Measurements from ENCODE around the gene SCAI. TPM values are rescaled to one million over a fixed set of nuclear protein-coding genes. Genes with fewer than 3 reads are reported as not detected.

The SCAI gene
- total and polyA plus RNA-seq, 9 of the 15 experiments (the other 6 are each of a cell fraction or from before 2014, with no cell fraction given): 0.70 to 12.4 (median 4.2) TPM

DNA sequence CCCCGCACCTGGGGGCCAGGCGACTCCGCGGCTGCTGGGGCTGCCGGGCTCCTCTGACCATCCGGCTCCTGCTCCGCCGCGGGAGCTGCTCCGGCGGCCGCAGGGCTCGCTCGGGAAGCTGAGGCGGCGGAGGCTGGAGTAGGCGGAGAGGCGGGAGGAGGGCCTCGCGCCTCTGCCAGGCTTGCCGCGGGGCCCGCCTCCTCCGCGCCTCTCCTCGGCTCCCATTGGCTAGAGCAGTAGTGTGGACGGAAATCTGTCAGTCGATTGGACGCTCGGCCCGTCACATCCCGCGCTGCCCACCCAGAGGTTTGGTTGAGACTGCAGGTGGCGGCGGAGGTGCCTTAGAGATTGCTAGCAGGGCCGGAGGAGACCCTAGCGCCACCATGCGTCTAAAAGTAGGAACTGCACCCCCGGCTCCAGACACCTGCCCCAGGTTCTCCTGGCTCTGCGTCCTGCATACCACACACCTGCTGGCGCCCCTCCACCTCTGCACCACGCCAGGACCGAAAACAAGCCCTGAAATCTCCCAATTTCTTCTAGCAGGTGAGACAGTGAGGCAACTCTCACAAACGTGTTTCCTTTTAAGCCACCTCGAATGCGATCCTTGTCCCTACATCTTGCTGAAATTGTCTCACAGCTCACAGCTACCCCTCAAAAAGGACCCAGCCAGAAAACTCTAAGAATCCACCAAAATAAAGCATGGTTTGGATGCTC lies at the start of gene SCAI (continued):
- TF ChIP-seq BHLHE40 (IDR thresholded peaks at IDR 0.05; ENCODE audit: low read length): peak; percentile 20; the same call in 1 of the 2 replicates
- peak; percentile 92 for TF ChIP-seq SP2 (IDR thresholded peaks at IDR 0.05; ENCODE audit: extremely low read depth, low read depth, low read length, poor library complexity, severe bottlenecking)
- peak; percentile 50; the same call in 1 of the 2 replicates for TF ChIP-seq JUN (IDR thresholded peaks at IDR 0.05; ENCODE audit: borderline replicate concordance, low read depth, low read length)
- TF ChIP-seq JUN (CRISPR knock-in tag; IDR thresholded peaks at IDR 0.05; ENCODE audit: borderline replicate concordance): no peak
- peak; percentile 39; the same call in 1 of the 2 replicates for TF ChIP-seq TOE1 (IDR thresholded peaks at IDR 0.05; ENCODE audit: borderline replicate concordance)
- no peak for TF ChIP-seq TOE1 (CRISPR knock-in tag; IDR thresholded peaks at IDR 0.05; ENCODE audit: borderline replicate concordance, low read depth)
- 0 out of 2 replicates have a peak, but pooled peaks have one; percentile 53 for TF ChIP-seq ERF (CRISPR knock-in tag; IDR thresholded peaks at IDR 0.05)
- TF ChIP-seq RAD21 (CRISPR knock-in tag; conservative IDR thresholded peaks at IDR 0.05 in 1 of 2, IDR thresholded peaks at IDR 0.05 in 1 of 2): peak; percentile 90 to 93
- TF ChIP-seq ZKSCAN1 (IDR thresholded peaks at IDR 0.05; ENCODE audit: low read depth, low read length): no peak
- TF ChIP-seq FOXP1 (CRISPR knock-in tag; IDR thresholded peaks at IDR 0.05): 0 out of 2 replicates have a peak, but pooled peaks have one; percentile 39
- peak; percentile 60 for TF ChIP-seq SMAD4 (CRISPR knock-in tag; conservative IDR thresholded peaks at IDR 0.05)
- peak; percentile 52; the same call in 1 of the 2 replicates for TF ChIP-seq PHF8 (IDR thresholded peaks at IDR 0.05; ENCODE audit: borderline replicate concordance, low read length)
- peak; percentile 70 for TF ChIP-seq POLR2AphosphoS5 (IDR thresholded peaks at IDR 0.05; ENCODE audit: control insufficient read depth, insufficient read depth, low read depth, low read length)
- peak; percentile 43 for TF ChIP-seq TAF1 (IDR thresholded peaks at IDR 0.05; ENCODE audit: control insufficient read depth, extremely low read depth, insufficient read depth, low read length, severe bottlenecking)
- peak; percentile 18; the same call in 1 of the 2 replicates for TF ChIP-seq BMI1 (IDR thresholded peaks at IDR 0.05; ENCODE audit: low read length)
- no peak for TF ChIP-seq ZNF551 (CRISPR knock-in tag; IDR thresholded peaks at IDR 0.05)
- peak; percentile 26 for TF ChIP-seq PHF20 (IDR thresholded peaks at IDR 0.05; ENCODE audit: partially characterized antibody)
- TF ChIP-seq ZKSCAN8 (CRISPR knock-in tag; IDR thresholded peaks at IDR 0.05): no peak
- no peak for TF ChIP-seq ETS2 (tag; IDR thresholded peaks at IDR 0.05; ENCODE audit: borderline replicate concordance, poor library complexity, severe bottlenecking)
- peak; percentile 81 for TF ChIP-seq CC2D1A (IDR thresholded peaks at IDR 0.05)
- TF ChIP-seq SOX6 (IDR thresholded peaks at IDR 0.05): peak; percentile 52
- no peak for TF ChIP-seq ZNF583 (CRISPR knock-in tag; IDR thresholded peaks at IDR 0.05)
- TF ChIP-seq, protein P1, sequence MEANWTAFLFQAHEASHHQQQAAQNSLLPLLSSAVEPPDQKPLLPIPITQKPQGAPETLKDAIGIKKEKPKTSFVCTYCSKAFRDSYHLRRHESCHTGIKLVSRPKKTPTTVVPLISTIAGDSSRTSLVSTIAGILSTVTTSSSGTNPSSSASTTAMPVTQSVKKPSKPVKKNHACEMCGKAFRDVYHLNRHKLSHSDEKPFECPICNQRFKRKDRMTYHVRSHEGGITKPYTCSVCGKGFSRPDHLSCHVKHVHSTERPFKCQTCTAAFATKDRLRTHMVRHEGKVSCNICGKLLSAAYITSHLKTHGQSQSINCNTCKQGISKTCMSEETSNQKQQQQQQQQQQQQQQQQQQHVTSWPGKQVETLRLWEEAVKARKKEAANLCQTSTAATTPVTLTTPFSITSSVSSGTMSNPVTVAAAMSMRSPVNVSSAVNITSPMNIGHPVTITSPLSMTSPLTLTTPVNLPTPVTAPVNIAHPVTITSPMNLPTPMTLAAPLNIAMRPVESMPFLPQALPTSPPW (CRISPR knock-in tag; IDR thresholded peaks at IDR 0.05): peak; percentile 73
- peak; percentile 42 for TF ChIP-seq POU5F1 (IDR thresholded peaks at IDR 0.05; ENCODE audit: borderline replicate concordance, low read depth, low read length, partially characterized antibody)
- no peak for TF ChIP-seq GATAD2B (IDR thresholded peaks at IDR 0.05; ENCODE audit: borderline replicate concordance)
- TF ChIP-seq ASH1L (IDR thresholded peaks at IDR 0.05; ENCODE audit: borderline replicate concordance, low read depth, partially characterized antibody): peak; percentile 95
- TF ChIP-seq ZNF324 (CRISPR knock-in tag; IDR thresholded peaks at IDR 0.05): no peak

Data from K562 (cell line).